ENCODE measurements around the gene GRK7.

GRK7 gene

GRCh38 chr3:141763088-141763750, at the start of gene GRK7:
Gene GRK7 (plus strand): TSS chr3:141763408. CDS start chr3:141778285, 14,877 bp downstream.
- Mint-ChIP-seq H3K36me3 (no peaks in the 10 kb centered on the region), H3K4me3 (no peak within 1 kb of the TSS), H3K9me3 (no peaks in the 10 kb centered on the region), H3K4me1 (no peaks in the 10 kb centered on the region), H3K27ac (no peak within 1 kb of the TSS), H3K27me3 (no peaks in the 10 kb centered on the region)
- ATAC-seq (ENCODE audit: low read depth) (no peak), DNase-seq (ENCODE audit: low spot score in 2 of 2) (no peak)

- peaks cover 2% of the 10 kb centered on the region for H3K36me3 Mint-ChIP-seq
- peaks cover 2% of the 10 kb centered on the region for H3K27me3 Mint-ChIP-seq
- H3K9me3 Mint-ChIP-seq: peaks cover 3% of the 10 kb centered on the region
- ATAC-seq (ENCODE audit: low read depth): no peak
- H3K4me1 Mint-ChIP-seq: no peaks in the 10 kb centered on the region
- no peak overlapping the region for H3K4me3 Mint-ChIP-seq
- DNase-seq (ENCODE audit: low spot score in 2 of 2): no peak
- no peak overlapping the region for H3K27ac Mint-ChIP-seq
Measured at GRCh38 chr3:141714671-141715070, 48.5 kb upstream of the GRK7 start.

DNA sequence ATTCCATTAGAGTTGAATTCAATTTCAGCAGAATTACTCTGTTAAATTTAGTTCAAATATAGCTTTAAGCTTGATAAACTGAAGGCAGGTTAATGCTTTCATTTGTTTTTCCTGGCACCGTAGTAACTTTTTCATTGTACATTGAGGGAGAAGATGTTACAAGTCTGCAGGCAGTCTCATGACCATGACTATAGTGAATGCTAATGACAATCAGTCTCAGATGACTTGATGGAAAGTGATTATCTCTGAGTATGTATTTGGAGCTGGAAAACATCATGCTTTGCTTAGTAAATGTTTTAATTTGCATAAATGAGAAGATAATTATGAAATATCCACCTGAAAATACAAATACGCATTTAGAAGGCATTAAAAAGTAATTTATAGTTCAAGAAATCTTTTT, 41.1 kb upstream of the GRK7 start:
- DNase-seq (ENCODE audit: low spot score in 2 of 2) (no peak), ATAC-seq (ENCODE audit: low read depth) (no peak)
- peaks cover 5% of the 10 kb centered on the region for H3K27me3 Mint-ChIP-seq
- H3K9me3 Mint-ChIP-seq: no peaks in the 10 kb centered on the region
- no peak overlapping the region for H3K4me3 Mint-ChIP-seq
- H3K4me1 Mint-ChIP-seq: no peaks in the 10 kb centered on the region
- no peak overlapping the region for H3K27ac Mint-ChIP-seq
- H3K36me3 Mint-ChIP-seq: no peaks in the 10 kb centered on the region

DNA sequence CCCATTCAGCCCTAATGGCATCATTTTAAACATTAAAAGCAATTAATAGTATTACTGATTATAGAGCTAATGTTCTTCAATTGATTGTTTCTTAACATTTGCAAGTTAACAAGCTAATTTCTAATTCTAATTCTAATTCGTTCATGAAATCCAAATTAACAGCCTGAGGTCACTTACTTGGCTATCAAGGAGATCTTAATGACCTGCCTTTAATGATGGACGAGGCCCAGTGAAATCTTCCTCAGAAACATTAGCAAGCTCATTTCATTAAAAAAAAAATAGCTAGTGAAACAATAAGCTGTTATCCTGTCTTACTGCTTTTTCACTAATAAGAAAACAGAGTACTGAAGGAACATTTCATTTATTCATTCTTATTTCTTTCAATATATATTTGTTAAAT, 40.6 kb upstream of the GRK7 start:
- Mint-ChIP-seq H3K27ac (no peak overlapping the region), H3K4me1 (no peaks in the 10 kb centered on the region), H3K27me3 (peaks cover 5% of the 10 kb centered on the region), H3K36me3 (no peaks in the 10 kb centered on the region), H3K9me3 (no peaks in the 10 kb centered on the region), H3K4me3 (no peak overlapping the region)
- DNase-seq (ENCODE audit: low spot score in 2 of 2): no peak
- ATAC-seq (ENCODE audit: low read depth): no peak

GRCh38 chr3:141723255-141723654, 40.0 kb upstream of the GRK7 start:
- Mint-ChIP-seq H3K4me1 (no peaks in the 10 kb centered on the region), H3K27ac (no peak overlapping the region), H3K9me3 (no peaks in the 10 kb centered on the region), H3K36me3 (no peaks in the 10 kb centered on the region), H3K27me3 (peaks cover 8% of the 10 kb centered on the region), H3K4me3 (no peak overlapping the region)
- DNase-seq (ENCODE audit: low spot score in 2 of 2) (no peak), ATAC-seq (ENCODE audit: low read depth) (no peak)

DNA sequence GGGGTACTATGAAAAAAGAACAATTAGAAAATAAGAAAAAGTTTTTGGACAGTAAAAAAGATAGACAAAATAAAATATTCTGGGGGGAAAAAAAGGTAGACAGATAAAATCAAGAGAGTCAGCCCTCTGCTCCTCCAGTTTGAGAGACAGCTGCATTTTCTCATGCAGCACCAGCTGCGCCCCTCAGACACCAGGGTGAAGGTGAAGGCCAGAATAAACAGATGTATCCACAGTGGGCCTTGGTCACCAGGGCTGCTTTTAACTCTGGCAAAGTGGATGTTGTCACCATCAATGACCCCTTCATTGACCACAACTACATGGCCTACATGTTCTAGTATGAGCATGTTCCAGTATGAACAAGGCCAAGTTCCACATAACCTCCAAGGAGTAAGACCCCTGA, 39.0 kb upstream of the GRK7 start:
- ATAC-seq (ENCODE audit: low read depth) (no peak), DNase-seq (ENCODE audit: low spot score in 2 of 2) (no peak)
- Mint-ChIP-seq H3K27me3 (peaks cover 8% of the 10 kb centered on the region), H3K27ac (no peak overlapping the region), H3K4me3 (no peak overlapping the region), H3K4me1 (no peaks in the 10 kb centered on the region), H3K9me3 (no peaks in the 10 kb centered on the region), H3K36me3 (no peaks in the 10 kb centered on the region)

- DNase-seq (ENCODE audit: low spot score in 2 of 2) (no peak), ATAC-seq (ENCODE audit: low read depth) (no peak)
- H3K36me3 Mint-ChIP-seq: no peaks in the 10 kb centered on the region
- no peaks in the 10 kb centered on the region for H3K9me3 Mint-ChIP-seq
- no peak overlapping the region for H3K27ac Mint-ChIP-seq
- H3K27me3 Mint-ChIP-seq: peaks cover 7% of the 10 kb centered on the region
- no peaks in the 10 kb centered on the region for H3K4me1 Mint-ChIP-seq
- H3K4me3 Mint-ChIP-seq: no peak overlapping the region
Measured at GRCh38 chr3:141725036-141725435, 38.2 kb upstream of the GRK7 start.

GRCh38 chr3:141726483-141726882, 36.7 kb upstream of the GRK7 start:
- Mint-ChIP-seq H3K36me3 (no peaks in the 10 kb centered on the region), H3K9me3 (no peaks in the 10 kb centered on the region), H3K27ac (no peak overlapping the region), H3K4me1 (no peaks in the 10 kb centered on the region), H3K27me3 (peaks cover 3% of the 10 kb centered on the region), H3K4me3 (no peak overlapping the region)
- ATAC-seq (ENCODE audit: low read depth) (no peak), DNase-seq (ENCODE audit: low spot score in 2 of 2) (no peak)

DNA sequence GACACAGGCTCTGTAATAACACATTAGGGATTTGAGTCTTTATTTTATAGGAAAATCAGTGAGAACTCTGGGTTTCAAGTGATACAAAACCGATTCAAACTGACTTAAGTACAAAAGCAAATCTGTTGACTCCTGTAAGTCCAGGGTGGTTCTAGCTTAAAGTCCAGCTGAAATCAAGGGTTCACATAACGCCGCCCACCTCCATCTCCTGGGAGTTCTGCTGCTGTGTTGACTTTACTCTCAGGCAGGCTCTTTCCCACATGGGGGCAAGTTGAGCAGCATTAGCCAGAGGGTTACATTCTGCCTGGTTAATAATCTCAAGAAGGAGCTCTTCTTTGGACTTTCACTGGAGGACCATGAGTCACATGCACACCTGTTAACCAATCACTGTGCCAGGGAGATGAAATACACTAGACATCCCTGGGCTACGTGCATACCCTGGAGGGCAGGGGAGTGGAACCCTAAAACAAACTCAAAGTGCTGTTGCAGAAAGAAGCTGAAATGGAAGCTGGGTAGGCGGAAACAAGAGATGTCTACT, 34.8 kb upstream of the GRK7 start:
- DNase-seq (ENCODE audit: low spot score in 2 of 2): no peak
- no peak overlapping the region for H3K4me3 Mint-ChIP-seq
- no peaks in the 10 kb centered on the region for H3K36me3 Mint-ChIP-seq
- H3K4me1 Mint-ChIP-seq: no peaks in the 10 kb centered on the region
- no peak overlapping the region for H3K27ac Mint-ChIP-seq
- peaks cover 3% of the 10 kb centered on the region for H3K27me3 Mint-ChIP-seq
- ATAC-seq (ENCODE audit: low read depth): no peak
- no peaks in the 10 kb centered on the region for H3K9me3 Mint-ChIP-seq

GRCh38 chr3:141729240-141729639, 34.0 kb upstream of the GRK7 start:
- Mint-ChIP-seq H3K27me3 (peaks cover 3% of the 10 kb centered on the region), H3K27ac (no peak overlapping the region), H3K4me3 (no peak overlapping the region), H3K9me3 (no peaks in the 10 kb centered on the region), H3K4me1 (no peaks in the 10 kb centered on the region), H3K36me3 (no peaks in the 10 kb centered on the region)
- ATAC-seq (ENCODE audit: low read depth): no peak
- no peak for DNase-seq (ENCODE audit: low spot score in 2 of 2)

GRCh38 chr3:141735176-141735575, 28.0 kb upstream of the GRK7 start:
- Mint-ChIP-seq H3K27me3 (no peaks in the 10 kb centered on the region), H3K9me3 (no peaks in the 10 kb centered on the region), H3K27ac (no peak overlapping the region), H3K4me3 (no peak overlapping the region), H3K4me1 (peaks cover 10% of the 10 kb centered on the region), H3K36me3 (peaks cover 2% of the 10 kb centered on the region)
- DNase-seq (ENCODE audit: low spot score in 2 of 2): no peak
- ATAC-seq (ENCODE audit: low read depth): no peak

DNA sequence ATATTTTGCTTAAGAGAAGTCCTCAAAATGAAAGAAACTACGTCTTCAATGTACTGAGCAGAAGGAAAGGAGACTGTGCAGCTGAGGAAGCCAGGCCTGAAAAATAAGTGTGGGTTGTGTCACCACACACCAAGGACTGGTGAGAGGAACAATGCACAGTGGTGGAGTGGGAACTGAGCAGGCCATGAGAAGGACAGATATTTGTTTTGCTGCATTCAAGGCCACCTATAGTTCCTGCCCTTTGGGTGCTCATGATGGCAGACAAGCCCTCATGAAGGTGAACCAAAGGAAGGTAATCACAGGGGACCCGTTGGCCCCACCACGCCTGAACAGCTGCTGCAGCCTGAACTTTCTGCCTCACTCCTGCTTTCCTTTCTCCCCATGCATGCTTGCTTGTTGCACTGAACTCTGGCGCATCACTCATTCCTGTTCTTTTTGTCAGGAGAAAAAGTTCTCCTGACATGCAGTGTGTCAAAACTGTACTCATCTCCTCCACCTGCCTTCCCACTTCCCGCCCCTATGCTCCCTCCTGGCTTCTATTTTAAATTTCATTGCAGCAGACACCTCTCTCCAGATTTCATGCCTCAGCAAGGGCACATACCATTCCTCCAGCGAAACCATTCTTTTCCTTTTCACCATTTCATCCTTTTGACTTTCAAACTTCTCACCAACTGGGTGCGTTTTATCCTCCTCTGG, 27.3 kb upstream of the GRK7 start:
- ATAC-seq (ENCODE audit: low read depth) (no peak), DNase-seq (ENCODE audit: low spot score in 2 of 2) (no peak)
- H3K4me1 Mint-ChIP-seq: peaks cover 13% of the 10 kb centered on the region
- peaks cover 2% of the 10 kb centered on the region for H3K36me3 Mint-ChIP-seq
- no peaks in the 10 kb centered on the region for H3K9me3 Mint-ChIP-seq
- no peaks in the 10 kb centered on the region for H3K27me3 Mint-ChIP-seq
- no peak overlapping the region for H3K27ac Mint-ChIP-seq
- H3K4me3 Mint-ChIP-seq: no peak overlapping the region

GRCh38 chr3:141737093-141737492, 26.1 kb upstream of the GRK7 start:
- peaks cover 15% of the 10 kb centered on the region for H3K4me1 Mint-ChIP-seq
- DNase-seq (ENCODE audit: low spot score in 2 of 2) (peak in 1 of 2 donors; percentile 25), ATAC-seq (ENCODE audit: low read depth) (no peak)
- peaks cover 2% of the 10 kb centered on the region for H3K36me3 Mint-ChIP-seq
- no peaks in the 10 kb centered on the region for H3K27me3 Mint-ChIP-seq
- H3K9me3 Mint-ChIP-seq: no peaks in the 10 kb centered on the region
- peak overlapping the region; percentile 37 for H3K4me3 Mint-ChIP-seq
- H3K27ac Mint-ChIP-seq: peak overlapping the region; percentile 32

DNA sequence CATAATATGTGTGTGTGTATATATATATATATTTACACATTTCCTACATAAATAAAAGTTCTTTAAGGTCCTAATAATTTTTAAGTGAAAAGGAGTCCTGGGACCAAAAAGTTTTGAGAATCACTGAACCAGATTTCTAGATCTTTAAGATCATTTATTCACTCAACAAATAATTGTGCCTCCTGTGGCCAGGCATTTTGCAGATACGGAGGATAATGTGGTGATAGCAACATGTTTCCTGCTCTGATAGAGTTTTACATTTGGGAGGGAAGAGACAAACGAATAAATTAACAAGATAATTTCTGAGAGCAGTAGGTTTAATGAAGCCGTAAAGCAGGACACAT, 25.6 kb upstream of the GRK7 start:
- ATAC-seq (ENCODE audit: low read depth) (no peak), DNase-seq (ENCODE audit: low spot score in 2 of 2) (no peak)
- peaks cover 4% of the 10 kb centered on the region for H3K36me3 Mint-ChIP-seq
- H3K27ac Mint-ChIP-seq: peak overlapping the region; percentile 96
- H3K9me3 Mint-ChIP-seq: no peaks in the 10 kb centered on the region
- peaks cover 17% of the 10 kb centered on the region for H3K4me1 Mint-ChIP-seq
- peak overlapping the region; percentile 99 for H3K4me3 Mint-ChIP-seq
- H3K27me3 Mint-ChIP-seq: no peaks in the 10 kb centered on the region

All from memory B cell (primary cell).